ENCODE data around the gene CCL16.

DNA sequence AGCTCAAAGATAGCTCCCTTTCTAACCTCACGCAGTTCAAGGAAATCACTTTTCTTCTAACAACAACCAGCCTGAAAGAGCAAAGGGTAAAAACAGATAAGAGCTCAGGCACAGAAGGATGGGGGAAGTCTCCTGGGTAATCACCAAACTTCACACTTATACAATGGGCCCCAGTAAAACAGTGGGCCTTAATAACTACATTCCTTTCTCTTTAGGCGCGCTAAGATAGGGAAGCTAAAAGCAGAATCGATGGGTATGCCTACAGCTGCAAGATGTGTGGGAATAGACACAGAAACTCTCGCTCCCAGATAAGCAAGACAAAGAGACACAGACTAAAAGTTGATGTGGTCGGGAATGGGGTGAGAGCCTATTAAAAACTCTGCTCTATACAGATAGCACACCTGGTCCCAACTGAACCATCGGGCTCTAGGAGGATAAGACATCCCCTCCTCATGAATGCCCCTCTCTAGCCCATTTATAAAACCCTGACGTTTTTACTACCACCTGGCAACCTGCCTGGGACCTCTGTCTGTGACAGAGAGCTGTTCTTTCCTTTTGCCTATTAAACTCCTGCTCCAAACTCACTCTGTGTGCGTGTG lies 38.6 kb downstream of the CCL16 start:
- TF ChIP-seq SIN3A (IDR thresholded peaks at IDR 0.05; ENCODE audit: borderline replicate concordance, insufficient read depth, low read length) (no peak), TAF1 (IDR thresholded peaks at IDR 0.05; ENCODE audit: borderline replicate concordance, insufficient read depth, low read length) (no peak)
